Panc1 (cell line): Measurements from ENCODE around the gene UAP1L1.

Experiments
- CTCF ChIP-seq: fragments of 450-650 bp; IDR thresholded peaks from 2 replicates; pipeline ENCODE4 v1.5.1; 2017; ENCODE audit warnings: mild to moderate bottlenecking
- POLR2AphosphoS5 ChIP-seq: IDR thresholded peaks from 2 replicates; pipeline ENCODE4 v1.6.1; 2012; ENCODE audit warnings: mild to moderate bottlenecking, low read depth, low read length, moderate library complexity
- TCF7L2 ChIP-seq: IDR thresholded peaks from 2 replicates; pipeline ENCODE4 v1.6.1; 2011; ENCODE audit warnings: mild to moderate bottlenecking, low read depth, low read length, inconsistent platforms

GRCh38 chr9:137030006-137030405 is 47.3 kb upstream of the UAP1L1 start:
- TF ChIP-seq POLR2AphosphoS5 (no peak), CTCF (no peak), TCF7L2 (no peak)
